Kidney epithelial cell (primary cell): Measurements from ENCODE around the gene UBN1. TPM values are rescaled to one million over a fixed set of nuclear protein-coding genes. Genes with fewer than 3 reads are reported as not detected.
"Not testable (repeated sequence)": the region's sequence is repeated elsewhere in the genome, so short reads cannot be mapped to it uniquely, and the experiment has no call there.

Experiments used
- DNase-seq: peaks from one replicate; pipeline ENCODE4 v3.0.0-alpha.2; 2010; ENCODE audit warnings: low read depth
- H3K27me3 ChIP-seq: 2 replicates; pipeline ENCODE4 v1.6.0; 2011; ENCODE audit warnings: low read length; ENCODE audit not compliant: control insufficient read depth, insufficient read depth
- H3K36me3 ChIP-seq: 2 replicates; pipeline ENCODE4 v1.5.1; 2011; ENCODE audit warnings: low read length; ENCODE audit not compliant: control insufficient read depth, insufficient read depth
- H3K4me3 ChIP-seq: 2 replicates; pipeline ENCODE4 v1.5.1; 2011; ENCODE audit warnings: low read depth, mild to moderate bottlenecking, control low read depth, low read length
- total RNA-seq: library from RNA; depleted of rRNA; stranded (reverse); fragments of >200 nt; gene quantifications from 2 replicates; pipeline ENCODE4 v1.2.3, GENCODE V29; 2015
- TF ChIP-seq, protein P1 (sequence below): IDR thresholded peaks from 2 replicates; pipeline ENCODE4 v1.5.1; 2011; ENCODE audit warnings: mild to moderate bottlenecking, moderate library complexity, low read length, control low read depth, inconsistent platforms; ENCODE audit not compliant: insufficient read depth, poor library complexity, severe bottlenecking

Gene UBN1
- total RNA-seq, 1 donor from 2014 or later, result 33.3 TPM

DNA sequence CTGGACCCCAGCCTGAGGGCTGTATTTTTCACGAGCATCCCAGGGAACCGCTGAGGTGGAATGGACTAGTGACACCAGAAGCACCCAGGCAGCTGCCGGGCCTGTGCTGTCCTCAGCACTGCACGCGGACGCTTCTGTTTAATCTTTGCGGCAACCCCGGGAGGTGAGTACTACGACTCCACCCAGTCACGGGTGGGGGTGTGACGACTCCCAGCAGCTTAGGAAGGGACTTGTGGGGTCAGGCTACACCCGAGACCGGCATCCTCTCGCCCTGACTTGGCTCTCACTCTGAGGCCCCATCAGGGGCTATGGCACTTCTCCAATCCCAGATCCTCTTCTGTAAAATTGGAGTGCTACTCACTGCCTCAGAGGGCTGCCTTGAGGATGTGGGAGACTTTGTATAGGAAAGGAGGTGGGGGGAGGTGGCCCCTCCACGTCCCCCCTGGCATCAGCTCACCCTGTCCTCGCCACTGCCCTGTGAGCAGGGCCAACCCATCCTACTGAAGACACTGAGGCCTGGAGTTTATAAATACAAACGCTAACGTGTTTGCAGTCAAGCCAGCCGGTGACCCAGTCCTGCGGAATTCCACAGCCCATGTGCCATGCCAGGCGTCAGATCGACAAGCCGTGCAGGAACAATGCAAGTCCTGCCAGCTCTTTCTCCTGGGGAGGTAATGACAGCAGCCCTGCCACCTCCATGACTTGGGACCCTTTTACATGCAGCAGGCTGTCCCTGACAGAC is 45.3 kb downstream of the UBN1 start:
- Histone ChIP-seq H3K36me3 (no peaks in the 10 kb centered on the region), H3K4me3 (no peak overlapping the region), H3K27me3 (no peaks in the 10 kb centered on the region)
- TF ChIP-seq, protein P1, sequence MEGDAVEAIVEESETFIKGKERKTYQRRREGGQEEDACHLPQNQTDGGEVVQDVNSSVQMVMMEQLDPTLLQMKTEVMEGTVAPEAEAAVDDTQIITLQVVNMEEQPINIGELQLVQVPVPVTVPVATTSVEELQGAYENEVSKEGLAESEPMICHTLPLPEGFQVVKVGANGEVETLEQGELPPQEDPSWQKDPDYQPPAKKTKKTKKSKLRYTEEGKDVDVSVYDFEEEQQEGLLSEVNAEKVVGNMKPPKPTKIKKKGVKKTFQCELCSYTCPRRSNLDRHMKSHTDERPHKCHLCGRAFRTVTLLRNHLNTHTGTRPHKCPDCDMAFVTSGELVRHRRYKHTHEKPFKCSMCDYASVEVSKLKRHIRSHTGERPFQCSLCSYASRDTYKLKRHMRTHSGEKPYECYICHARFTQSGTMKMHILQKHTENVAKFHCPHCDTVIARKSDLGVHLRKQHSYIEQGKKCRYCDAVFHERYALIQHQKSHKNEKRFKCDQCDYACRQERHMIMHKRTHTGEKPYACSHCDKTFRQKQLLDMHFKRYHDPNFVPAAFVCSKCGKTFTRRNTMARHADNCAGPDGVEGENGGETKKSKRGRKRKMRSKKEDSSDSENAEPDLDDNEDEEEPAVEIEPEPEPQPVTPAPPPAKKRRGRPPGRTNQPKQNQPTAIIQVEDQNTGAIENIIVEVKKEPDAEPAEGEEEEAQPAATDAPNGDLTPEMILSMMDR, result no peak
- DNase-seq, result no peak

DNA sequence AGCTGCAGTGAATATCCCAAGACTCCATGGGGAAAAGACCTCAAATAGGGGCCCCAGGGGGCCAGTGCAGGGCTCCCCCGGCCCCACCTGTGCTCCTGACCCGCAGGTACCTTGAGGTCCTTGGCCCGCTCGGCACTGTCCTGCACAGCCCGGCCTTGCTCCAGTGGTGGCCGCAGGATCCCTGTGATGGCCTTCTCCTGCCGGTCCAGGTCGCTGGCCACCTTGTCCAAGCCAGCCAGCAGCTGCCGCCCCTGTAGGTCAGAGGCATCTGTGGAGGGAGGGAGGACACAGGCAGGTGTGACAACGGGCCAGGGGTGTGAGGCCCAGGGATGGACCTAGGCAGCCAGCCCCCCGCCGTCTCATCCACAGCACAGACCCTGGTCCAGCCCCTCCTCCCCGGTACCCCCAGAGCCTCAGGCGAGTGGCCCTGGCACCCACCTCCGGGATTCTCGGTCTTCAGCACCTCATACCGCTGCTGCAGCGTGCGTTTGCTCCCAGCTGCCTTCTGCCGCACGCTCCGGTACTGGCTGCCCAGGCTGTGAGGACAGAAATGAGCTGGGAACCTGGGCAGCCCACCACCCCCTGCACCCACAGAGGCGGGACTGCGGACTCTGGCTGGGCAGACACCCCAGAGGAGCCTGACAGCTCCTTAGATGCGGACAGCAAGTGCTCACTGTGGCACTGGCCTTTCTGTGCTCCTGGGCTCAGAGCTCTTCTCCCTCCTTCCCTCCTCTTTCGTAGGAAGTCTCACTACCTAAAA is 46.0 kb downstream of the UBN1 start:
- DNase-seq, result no peak
- Histone ChIP-seq H3K4me3 (no peak overlapping the region), H3K27me3 (no peaks in the 10 kb centered on the region), H3K36me3 (no peaks in the 10 kb centered on the region)
- TF ChIP-seq, protein P1, result no peak

DNA sequence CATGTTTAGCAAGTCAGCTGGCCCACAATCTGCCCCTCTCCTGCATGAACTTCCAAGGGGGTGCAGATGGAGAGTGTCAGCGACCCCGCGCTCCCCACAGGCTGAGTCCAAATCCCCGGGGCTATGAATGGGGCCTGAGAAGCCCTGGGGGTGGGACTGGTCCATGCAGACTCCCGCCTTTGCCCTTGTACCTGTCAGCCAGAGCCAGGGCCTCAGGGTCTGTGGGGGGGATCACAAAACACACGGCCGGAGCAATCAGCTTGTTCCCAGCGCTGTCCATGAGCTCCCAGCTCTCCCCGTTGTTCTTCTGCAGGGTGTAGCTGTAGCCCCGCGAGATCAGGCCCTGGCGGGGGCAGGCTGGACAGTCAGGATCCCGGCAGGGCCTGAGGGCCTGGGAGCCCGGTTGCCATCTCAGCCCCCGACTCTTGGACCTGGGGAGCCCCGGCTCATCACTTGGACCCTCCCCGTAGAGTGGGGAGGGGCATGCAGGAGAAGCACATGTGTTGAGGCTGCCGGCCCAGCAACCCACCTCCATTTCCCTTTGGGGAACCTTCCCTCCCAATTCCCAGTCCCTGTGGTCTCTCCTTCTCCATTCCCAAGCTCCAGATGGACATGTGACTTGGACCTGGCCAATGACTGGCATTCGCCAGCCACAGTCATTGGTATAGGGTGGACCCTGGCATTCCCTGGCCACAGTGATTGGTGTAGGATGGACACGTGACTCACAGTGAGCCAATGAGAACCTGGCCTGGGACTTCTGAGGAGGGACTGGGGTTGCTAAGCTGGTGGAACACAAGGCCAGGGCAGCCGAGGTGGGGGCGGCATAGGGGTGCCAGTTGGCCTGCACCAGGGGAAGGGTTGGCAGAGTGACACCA is 47.2 kb downstream of the UBN1 start:
- Histone ChIP-seq H3K36me3 (peaks cover 1% of the 10 kb centered on the region), H3K4me3 (no peak overlapping the region), H3K27me3 (no peaks in the 10 kb centered on the region)
- TF ChIP-seq, protein P1, result no peak
- DNase-seq, result no peak

DNA sequence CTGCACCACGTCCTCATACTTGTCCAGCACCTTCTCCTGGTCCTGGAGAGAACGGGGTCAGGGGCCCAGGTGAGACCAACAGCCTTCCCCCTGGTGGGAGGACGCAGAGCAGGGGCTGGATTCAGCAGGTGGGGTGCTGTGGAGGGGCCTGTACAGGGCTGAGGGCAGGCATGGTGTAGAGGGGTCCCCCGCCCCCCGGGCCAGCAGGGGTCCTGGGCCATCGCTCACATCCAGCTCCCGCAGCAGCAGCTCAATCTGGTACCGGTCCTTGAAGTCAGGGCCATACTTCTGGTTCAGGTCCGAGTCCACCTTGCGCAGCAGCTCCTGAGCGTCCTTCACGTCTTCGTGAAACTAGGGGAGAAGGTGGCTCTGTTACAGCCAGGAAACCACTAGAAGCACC is 48.1 kb downstream of the UBN1 start:
- Histone ChIP-seq H3K4me3 (no peak overlapping the region), H3K36me3 (peaks cover 2% of the 10 kb centered on the region), H3K27me3 (no peaks in the 10 kb centered on the region)
- DNase-seq, result no peak
- TF ChIP-seq, protein P1, result no peak

DNA sequence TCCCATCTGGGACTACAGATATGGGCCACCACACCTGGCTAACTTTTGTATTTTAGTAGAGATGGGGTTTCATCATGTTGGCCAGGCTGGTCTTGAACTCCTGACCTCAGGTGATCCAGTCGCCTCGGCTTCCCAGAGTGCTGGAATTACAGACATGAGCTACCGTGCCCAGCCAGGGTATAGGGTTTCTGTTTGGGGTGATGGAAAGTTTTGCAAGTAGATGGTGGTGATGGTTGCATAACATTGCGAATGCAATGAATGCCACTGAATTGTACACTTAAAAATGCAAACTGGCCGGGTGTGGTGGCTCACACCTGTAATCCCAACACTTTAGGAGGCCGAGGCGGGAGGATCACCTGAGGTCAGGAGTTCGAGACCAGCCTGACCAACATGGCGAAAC is 49.5 kb downstream of the UBN1 start:
- not testable (repeated sequence) for H3K36me3 ChIP-seq, H3K4me3 ChIP-seq, H3K27me3 ChIP-seq, DNase-seq

DNA sequence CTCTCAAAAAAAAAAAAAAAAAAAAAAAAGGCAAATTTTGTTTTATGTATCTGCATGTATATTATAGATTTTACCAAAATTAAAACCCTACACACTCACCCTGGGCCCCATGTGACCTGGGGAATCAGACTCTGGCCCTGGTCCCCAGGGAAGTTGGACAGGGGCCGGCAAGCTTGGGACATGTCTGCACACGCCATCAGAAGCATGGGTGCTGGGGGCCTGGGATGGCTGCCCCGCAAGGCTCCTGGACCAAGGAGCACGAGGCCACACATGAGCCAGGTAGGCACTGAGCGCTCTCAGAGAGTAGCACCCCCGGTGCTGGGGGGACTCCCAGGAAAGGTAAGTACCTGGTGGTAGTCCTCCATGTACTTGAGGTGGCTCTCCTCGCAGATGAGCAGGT is 50.0 kb downstream of the UBN1 start:
- Histone ChIP-seq H3K4me3 (no peak overlapping the region), H3K36me3 (peaks cover 2% of the 10 kb centered on the region), H3K27me3 (no peaks in the 10 kb centered on the region)
- no peak for DNase-seq
- TF ChIP-seq, protein P1, result no peak
